ENCODE results near the gene DCANP1. TPM values are rescaled to one million over a fixed set of nuclear protein-coding genes. Genes with fewer than 3 reads are reported as not detected.

Gene DCANP1
- total RNA-seq, 1 donor from 2014 or later = not detected

DNA sequence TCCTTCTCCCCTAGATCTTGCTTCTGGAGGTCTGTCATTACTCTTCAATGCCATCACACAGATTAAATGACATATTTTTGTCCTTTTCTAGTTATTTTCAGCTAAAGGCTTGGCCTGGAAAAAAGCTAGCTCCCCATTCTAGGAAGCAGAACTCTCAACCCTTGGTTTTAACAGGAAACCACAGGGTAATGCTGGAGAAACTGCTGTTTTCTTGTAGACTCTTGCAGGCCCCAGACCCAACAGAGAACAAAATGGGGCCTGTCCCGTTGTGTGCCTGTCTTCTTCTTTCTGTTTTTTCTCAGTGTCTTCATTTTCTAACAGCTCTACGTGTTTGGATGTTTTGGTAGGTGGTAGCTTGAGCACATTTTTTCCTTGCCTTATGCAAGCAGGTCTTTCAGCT lies 21.5 kb downstream of the DCANP1 start:
- no peak for FAIRE-seq
- Histone ChIP-seq H3K4me3 (ENCODE audit: low read depth, low read length) (no peak overlapping the region), H3K27me3 (ENCODE audit: control insufficient read depth, insufficient read depth, low read length) (no peaks in the 10 kb centered on the region), H3K36me3 (ENCODE audit: control insufficient read depth, insufficient read depth, low read length) (no peaks in the 10 kb centered on the region)
- TF ChIP-seq, protein P1, sequence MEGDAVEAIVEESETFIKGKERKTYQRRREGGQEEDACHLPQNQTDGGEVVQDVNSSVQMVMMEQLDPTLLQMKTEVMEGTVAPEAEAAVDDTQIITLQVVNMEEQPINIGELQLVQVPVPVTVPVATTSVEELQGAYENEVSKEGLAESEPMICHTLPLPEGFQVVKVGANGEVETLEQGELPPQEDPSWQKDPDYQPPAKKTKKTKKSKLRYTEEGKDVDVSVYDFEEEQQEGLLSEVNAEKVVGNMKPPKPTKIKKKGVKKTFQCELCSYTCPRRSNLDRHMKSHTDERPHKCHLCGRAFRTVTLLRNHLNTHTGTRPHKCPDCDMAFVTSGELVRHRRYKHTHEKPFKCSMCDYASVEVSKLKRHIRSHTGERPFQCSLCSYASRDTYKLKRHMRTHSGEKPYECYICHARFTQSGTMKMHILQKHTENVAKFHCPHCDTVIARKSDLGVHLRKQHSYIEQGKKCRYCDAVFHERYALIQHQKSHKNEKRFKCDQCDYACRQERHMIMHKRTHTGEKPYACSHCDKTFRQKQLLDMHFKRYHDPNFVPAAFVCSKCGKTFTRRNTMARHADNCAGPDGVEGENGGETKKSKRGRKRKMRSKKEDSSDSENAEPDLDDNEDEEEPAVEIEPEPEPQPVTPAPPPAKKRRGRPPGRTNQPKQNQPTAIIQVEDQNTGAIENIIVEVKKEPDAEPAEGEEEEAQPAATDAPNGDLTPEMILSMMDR (IDR thresholded peaks at IDR 0.05; ENCODE audit: insufficient read depth, low read length, severe bottlenecking) = no peak
- DNase-seq (ENCODE audit: low read depth) = no peak

DNA sequence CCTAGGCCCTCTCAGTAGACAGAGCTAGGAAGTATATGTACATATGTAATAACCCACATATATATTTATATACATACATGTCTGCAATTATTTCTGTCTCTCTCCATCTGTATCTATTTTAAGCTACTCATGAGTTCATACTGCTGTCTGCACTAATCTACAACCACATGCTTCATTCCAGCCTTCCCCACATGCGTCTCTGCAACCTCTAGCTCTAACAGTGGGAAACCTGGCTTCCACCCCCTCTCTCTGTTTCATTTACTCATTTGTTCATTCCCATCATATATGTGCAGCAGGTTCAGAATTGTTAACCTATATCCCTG lies 23.3 kb downstream of the DCANP1 start:
- TF ChIP-seq, protein P1 (IDR thresholded peaks at IDR 0.05; ENCODE audit: insufficient read depth, low read length, severe bottlenecking) = no peak
- no peak overlapping the region for H3K4me3 ChIP-seq (ENCODE audit: low read depth, low read length)
- no peaks in the 10 kb centered on the region for H3K27me3 ChIP-seq (ENCODE audit: control insufficient read depth, insufficient read depth, low read length)
- FAIRE-seq = no peak
- H3K36me3 ChIP-seq (ENCODE audit: control insufficient read depth, insufficient read depth, low read length) = no peaks in the 10 kb centered on the region
- no peak for DNase-seq (ENCODE audit: low read depth)

DNA sequence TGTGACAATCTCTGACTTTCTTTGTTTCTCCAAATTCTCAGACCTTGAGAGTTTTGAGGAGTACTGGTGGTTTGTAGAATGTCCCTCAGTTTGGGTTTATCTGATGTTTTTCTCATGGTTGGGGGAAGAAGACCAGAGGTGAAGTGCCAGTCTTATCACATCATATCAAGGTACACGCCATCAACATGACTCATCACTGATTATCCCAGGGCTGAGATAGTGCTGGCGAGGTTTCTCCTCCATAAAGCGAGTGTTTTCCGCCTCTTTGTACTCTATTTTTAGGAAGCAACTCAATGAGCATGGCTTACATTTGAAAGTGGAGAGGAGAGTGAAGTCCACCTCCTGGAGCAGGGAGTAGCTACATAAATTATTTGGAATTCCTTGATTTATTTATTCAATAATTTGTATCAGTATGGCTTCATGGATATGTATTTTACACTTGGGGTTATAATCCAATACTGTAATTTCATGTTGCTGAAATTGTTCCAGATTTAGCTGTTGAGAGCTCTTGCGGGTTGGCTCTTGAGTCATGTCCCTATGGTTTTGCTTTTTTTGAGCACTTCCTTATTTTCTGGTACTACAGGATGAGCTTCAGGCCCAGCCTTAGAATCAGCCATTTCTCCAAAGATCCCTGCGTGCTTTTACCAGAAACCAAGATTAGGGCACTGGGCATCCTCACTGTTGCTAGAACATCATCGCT lies 23.9 kb downstream of the DCANP1 start:
- Histone ChIP-seq H3K36me3 (ENCODE audit: control insufficient read depth, insufficient read depth, low read length) (no peaks in the 10 kb centered on the region), H3K27me3 (ENCODE audit: control insufficient read depth, insufficient read depth, low read length) (no peaks in the 10 kb centered on the region), H3K4me3 (ENCODE audit: low read depth, low read length) (no peak overlapping the region)
- DNase-seq (ENCODE audit: low read depth) = peak; percentile 21
- TF ChIP-seq, protein P1 (IDR thresholded peaks at IDR 0.05; ENCODE audit: insufficient read depth, low read length, severe bottlenecking) = no peak
- no peak for FAIRE-seq

DNA sequence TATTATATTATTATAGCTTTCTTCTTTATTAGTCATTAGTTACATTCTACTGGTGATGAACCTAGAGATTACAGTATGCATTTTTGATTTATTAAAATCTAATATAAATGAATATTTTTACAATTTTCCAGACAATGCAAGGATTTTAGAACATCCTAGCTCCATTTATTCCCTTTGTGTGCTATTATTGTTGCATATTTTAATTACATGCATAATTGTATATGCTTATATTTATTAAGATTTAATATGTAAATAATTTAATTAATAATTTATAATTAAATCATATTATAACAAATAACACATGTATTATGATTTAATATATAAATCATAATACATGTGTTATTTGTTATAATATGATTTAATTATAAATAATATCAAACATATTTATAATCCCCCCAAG lies 24.7 kb downstream of the DCANP1 start:
- Histone ChIP-seq H3K4me3 (ENCODE audit: low read depth, low read length) (no peak overlapping the region), H3K36me3 (ENCODE audit: control insufficient read depth, insufficient read depth, low read length) (no peaks in the 10 kb centered on the region), H3K27me3 (ENCODE audit: control insufficient read depth, insufficient read depth, low read length) (no peaks in the 10 kb centered on the region)
- no peak for FAIRE-seq
- TF ChIP-seq, protein P1 (IDR thresholded peaks at IDR 0.05; ENCODE audit: insufficient read depth, low read length, severe bottlenecking) = no peak
- DNase-seq (ENCODE audit: low read depth) = no peak

DNA sequence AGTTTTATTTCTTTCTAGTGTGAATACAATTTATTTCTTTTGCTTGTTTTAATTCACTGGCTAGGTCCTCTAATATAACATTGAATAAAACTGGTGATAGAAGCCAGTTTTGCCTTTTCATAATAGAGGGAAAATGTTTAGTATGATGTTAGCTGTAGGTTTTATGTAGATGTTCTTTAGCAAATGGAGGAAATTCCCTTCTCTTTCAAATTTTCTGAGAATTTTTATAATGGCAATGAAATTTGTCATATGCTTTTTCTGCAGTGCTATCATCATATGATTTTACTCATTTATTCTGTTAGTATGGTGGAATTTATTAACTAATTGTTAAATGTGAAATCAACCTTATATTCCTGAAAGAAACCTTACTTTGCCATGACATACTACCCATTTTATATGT lies 30.1 kb downstream of the DCANP1 start:
- TF ChIP-seq, protein P1 (IDR thresholded peaks at IDR 0.05; ENCODE audit: insufficient read depth, low read length, severe bottlenecking) = no peak
- DNase-seq (ENCODE audit: low read depth) = no peak
- H3K36me3 ChIP-seq (ENCODE audit: control insufficient read depth, insufficient read depth, low read length) = no peaks in the 10 kb centered on the region
- H3K27me3 ChIP-seq (ENCODE audit: control insufficient read depth, insufficient read depth, low read length) = no peaks in the 10 kb centered on the region
- FAIRE-seq = no peak
- no peak overlapping the region for H3K4me3 ChIP-seq (ENCODE audit: low read depth, low read length)

DNA sequence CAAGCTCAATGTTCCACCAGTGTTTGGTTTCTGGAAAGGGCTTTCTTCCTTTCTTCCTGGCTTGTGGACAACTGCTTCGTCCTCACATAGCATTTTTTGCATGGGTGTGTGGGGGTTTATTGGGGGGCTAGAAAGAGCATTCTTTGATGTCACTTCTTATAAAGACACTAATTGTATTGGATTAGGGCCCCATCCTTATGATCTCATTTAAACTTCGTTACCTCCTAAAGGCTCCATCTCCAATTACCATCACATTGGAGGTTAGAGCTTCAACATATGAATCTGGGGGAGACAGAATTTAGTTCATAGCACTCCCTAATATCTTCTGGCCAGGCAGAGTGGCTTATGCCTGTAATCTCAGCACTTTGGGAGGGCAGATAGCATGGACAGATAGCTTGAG lies 42.1 kb downstream of the DCANP1 start:
- no peak overlapping the region for H3K4me3 ChIP-seq (ENCODE audit: low read depth, low read length)

More for the DNA sequence above, 42.1 kb downstream of the DCANP1 start:
- no peak for DNase-seq (ENCODE audit: low read depth)
- no peak for FAIRE-seq
- no peaks in the 10 kb centered on the region for H3K27me3 ChIP-seq (ENCODE audit: control insufficient read depth, insufficient read depth, low read length)
- TF ChIP-seq, protein P1 (IDR thresholded peaks at IDR 0.05; ENCODE audit: insufficient read depth, low read length, severe bottlenecking) = no peak
- no peaks in the 10 kb centered on the region for H3K36me3 ChIP-seq (ENCODE audit: control insufficient read depth, insufficient read depth, low read length)

Data from bronchial epithelial cell (primary cell).